Body of pancreas (tissue), 4 donors: ENCODE data around the gene RDH13. TPM values are rescaled to one million over a fixed set of nuclear protein-coding genes. Genes with fewer than 3 reads are reported as not detected.

Experiments
- ATAC-seq: fragments of 150-250 bp; one replicate; pipeline ENCODE4 v1.9.1; 2016
- DNase-seq, 4 donors: peaks; one replicate each; pipeline ENCODE4 v3.0.0-alpha.2; 2019
- H3K27ac ChIP-seq, 4 donors: fragments of 200-600 bp; sonication (generic); 1 replicate in 3 of 4; 2 replicates in 1 of 4; pipeline versions ENCODE4 v1.5.1 to v1.6.1; 2016 to 2019; ENCODE audit warnings: mild to moderate bottlenecking in 1 of 4, mixed read lengths in 1 of 4, moderate library complexity in 1 of 4
- H3K27me3 ChIP-seq, 2 donors: fragments of 200-600 bp; sonication (generic); one replicate each; pipeline ENCODE4 v1.6.0; 2016; ENCODE audit warnings: mild to moderate bottlenecking in 1 of 2
- H3K36me3 ChIP-seq, 2 donors: fragments of 200-600 bp; sonication (generic); replicated peaks in 1 of 2; 2 replicates each; pipeline ENCODE4 v1.5.1; 2016; ENCODE audit warnings: low read depth in 2 of 2; ENCODE audit not compliant: insufficient read depth in 1 of 2
- H3K4me1 ChIP-seq: fragments of 200-600 bp; sonication (generic); one replicate; pipeline ENCODE4 v1.6.0; 2016
- H3K4me3 ChIP-seq, 2 donors: fragments of 200-600 bp; sonication (generic); 1 replicate in 1 of 2; 2 replicates in 1 of 2; pipeline ENCODE4 v1.5.1; 2016 to 2019
- H3K9me3 ChIP-seq, 3 donors: fragments of 200-600 bp; sonication (generic); 1 replicate in 2 of 3; 2 replicates in 1 of 3; pipeline ENCODE4 v1.5.1; 2016
- POLR2A ChIP-seq, 3 donors: fragments of 450-650 bp; IDR thresholded peaks; one replicate each; pipeline ENCODE4 v1.6.1; 2016; ENCODE audit warnings: antibody characterized with exemption in 3 of 3, mild to moderate bottlenecking in 2 of 3
- whole genome bisulfite sequencing, 2 donors: methylation state at CpG; one replicate each; pipeline ENCODE4 v1.1.5; 2017; 5-methylcytosine and 5-hydroxymethylcytosine counted together
- intact Hi-C: fragments of 100-400 bp; cut with DNase I; formaldehyde crosslinking; loops from one replicate; pipeline ENCODE4 v1.15.1; 2023
- total RNA-seq, 2 donors: library from RNA; depleted of rRNA; stranded (reverse); fragments of >200 nt; gene quantifications; one replicate each; pipeline ENCODE4 v1.1.0, GENCODE V29; 2016
- TF ChIP-seq, protein P1 (sequence below), 7 experiments: fragments of 450-650 bp in 4 of 7; fragments of 200-600 bp in 3 of 7; sonication (generic) in 3 of 7; IDR thresholded peaks; one replicate each; pipeline ENCODE4 v1.5.1; 2016 to 2019; ENCODE audit warnings: antibody characterized with exemption in 7 of 7

The RDH13 gene
- total RNA-seq, 2 donors from 2014 or later: 18.4 to 20.4 TPM

DNA sequence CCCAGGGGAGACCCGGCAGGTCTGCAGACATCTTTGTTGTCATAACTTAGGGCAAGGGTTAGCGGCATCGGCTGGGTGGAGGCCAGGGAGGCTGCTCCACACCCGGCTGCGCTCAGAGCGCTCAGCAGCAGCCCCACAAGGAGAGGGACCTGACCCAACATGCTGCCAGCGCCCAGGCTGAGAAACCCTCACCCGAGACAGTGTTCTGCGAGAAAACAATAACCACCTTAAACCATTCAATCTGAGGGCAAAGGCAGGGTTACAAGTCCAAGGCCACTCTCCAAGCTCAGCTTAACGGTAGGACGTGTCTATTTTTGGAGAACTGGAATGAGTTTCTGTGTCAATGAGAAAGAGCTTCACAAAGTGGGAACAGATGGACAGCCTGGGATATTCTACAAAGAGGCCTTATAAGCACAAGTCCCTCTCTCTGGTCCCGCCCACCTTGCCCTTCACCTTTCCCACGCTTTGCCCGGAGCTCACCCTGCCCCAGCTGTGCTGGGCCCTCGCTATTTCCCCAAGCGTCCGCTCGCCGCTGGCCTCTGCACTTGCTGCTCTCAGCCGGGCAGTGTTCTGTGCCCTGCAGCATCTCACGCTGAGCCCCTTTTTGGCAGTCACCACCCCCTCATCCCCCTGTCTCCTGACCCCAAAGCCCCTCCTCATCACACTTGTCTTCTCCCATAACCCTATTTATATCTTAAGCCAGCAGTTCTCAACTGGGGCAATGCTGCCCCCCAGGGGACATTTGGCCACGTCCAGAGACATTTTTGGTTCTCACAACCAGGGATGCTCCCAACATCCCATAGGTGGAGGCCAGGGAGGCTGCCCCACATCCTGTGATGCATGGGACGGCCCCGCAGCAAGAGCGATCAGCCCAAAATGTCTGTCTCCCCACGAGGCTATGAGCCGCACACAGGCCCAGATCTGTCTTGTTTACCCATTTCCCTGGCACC lies 36.9 kb upstream of the RDH13 start:
- H3K27ac ChIP-seq: no peak overlapping the region
- no peak for TF ChIP-seq POLR2A (IDR thresholded peaks at IDR 0.05)
- TF ChIP-seq, protein P1, sequence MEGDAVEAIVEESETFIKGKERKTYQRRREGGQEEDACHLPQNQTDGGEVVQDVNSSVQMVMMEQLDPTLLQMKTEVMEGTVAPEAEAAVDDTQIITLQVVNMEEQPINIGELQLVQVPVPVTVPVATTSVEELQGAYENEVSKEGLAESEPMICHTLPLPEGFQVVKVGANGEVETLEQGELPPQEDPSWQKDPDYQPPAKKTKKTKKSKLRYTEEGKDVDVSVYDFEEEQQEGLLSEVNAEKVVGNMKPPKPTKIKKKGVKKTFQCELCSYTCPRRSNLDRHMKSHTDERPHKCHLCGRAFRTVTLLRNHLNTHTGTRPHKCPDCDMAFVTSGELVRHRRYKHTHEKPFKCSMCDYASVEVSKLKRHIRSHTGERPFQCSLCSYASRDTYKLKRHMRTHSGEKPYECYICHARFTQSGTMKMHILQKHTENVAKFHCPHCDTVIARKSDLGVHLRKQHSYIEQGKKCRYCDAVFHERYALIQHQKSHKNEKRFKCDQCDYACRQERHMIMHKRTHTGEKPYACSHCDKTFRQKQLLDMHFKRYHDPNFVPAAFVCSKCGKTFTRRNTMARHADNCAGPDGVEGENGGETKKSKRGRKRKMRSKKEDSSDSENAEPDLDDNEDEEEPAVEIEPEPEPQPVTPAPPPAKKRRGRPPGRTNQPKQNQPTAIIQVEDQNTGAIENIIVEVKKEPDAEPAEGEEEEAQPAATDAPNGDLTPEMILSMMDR (IDR thresholded peaks at IDR 0.05): no peak
- WGBS, 2 donors: 85 to 86% methylated on average over 17 to 27 of the region's 27 CpGs
- H3K4me1 ChIP-seq: no peaks in the 10 kb centered on the region
- intact Hi-C loops: no loop called here
- H3K36me3 ChIP-seq: peaks cover 0 to 6% of the 10 kb centered on the region in 2 donors
- no peaks in the 10 kb centered on the region for H3K9me3 ChIP-seq
- H3K27me3 ChIP-seq: no peaks in the 10 kb centered on the region
- no peak for ATAC-seq
- no peak overlapping the region for H3K4me3 ChIP-seq
- DNase-seq: no peak

DNA sequence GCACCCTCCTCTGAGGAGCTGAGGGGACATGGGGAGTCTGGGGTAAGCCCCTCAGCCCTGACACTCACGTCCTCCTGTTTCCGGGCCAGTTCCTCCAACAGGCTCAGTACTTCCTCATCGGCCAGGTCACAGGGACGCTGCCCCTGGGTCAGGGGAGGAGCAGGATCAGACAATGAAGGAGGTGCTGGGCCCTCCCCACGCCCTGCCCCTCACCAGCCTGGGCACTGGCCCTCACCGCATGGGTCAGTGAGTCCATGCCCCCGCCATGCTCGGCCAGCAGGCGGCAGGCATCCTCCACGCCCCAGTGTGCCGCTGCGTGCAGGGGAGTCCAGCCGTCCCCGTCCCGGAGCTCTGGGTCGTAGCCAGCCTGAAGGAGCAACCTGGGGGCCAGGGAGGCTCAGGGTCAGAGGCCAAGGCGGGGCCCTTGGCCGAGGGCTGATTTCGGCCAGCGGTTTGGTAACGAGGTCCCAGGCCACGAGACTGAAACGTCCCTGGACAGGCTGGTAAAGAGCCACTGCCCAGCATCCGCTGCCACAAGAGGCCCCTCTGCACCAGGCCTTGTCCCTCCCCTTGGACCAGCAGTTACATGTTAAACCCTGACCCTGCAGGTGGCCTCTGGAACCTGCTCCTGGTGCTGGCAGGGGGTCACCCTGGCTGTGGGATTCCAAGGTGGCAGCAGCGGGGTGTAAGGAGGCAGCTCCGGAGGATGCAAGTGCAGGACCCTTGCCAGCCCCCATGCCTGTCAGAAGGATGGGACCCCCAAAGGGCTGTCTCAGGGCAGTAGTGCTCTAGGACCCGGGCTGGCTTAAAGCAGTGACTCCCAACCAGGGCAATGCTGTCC lies 36.0 kb upstream of the RDH13 start:
- peak; percentile 15 for ATAC-seq
- Histone ChIP-seq H3K36me3 (peaks cover 6% of the 10 kb centered on the region in 2 donors), H3K27me3 (no peaks in the 10 kb centered on the region), H3K4me3 (no peak overlapping the region), H3K27ac (no peak overlapping the region), H3K4me1 (no peaks in the 10 kb centered on the region), H3K9me3 (no peaks in the 10 kb centered on the region)
- intact Hi-C loops: no loop called here
- 80 to 85% methylated on average over 3 to 20 of the region's 27 CpGs for whole genome bisulfite sequencing, 2 donors
- TF ChIP-seq, protein P1 (IDR thresholded peaks at IDR 0.05): no peak
- DNase-seq: peak in 1 of 4 donors; percentile 9

DNA sequence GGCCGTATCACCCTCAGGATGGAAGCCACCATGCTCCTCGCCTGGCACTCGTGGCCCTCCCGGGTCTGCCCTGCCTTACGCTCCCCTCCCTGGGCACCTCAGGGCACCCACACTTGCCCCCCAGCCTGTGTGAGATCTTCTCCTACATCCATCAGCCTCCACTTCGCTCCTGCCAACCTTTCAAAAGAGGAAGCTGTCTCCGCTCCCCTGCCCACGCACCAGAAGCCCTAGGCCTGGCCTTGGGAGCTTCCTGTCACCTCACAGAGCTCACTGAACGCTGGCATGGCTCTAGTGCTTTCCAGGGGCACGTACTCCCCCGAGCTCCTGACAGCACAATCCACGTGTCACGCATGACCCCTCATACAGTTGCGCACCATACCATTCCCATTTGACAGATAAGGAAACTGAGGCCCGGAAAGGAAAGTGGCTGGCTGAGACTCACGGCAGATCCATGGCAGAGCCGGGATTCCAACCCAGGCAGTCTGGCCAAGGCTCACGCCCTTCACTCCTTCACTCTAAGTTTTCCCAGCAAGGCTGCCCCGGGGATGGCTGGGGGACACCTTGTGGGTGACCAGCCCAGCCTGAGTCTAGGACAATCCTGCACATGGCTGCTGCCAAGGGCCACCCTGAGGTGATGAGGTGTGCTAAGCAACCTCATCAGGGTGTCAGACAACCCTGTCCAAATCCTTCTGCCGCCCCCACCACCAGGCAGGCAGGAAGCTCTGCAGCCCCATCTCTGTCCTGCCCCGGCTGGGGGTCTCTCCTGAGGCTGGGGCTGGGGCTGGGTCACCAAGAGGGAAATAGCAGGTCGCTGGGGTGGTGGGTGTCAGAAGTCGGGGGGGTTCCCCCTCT lies 35.1 kb upstream of the RDH13 start:
- H3K9me3 ChIP-seq: no peaks in the 10 kb centered on the region
- 89 to 96% methylated on average over 13 to 20 of the region's 23 CpGs for WGBS, 2 donors
- intact Hi-C loops: no loop called here
- DNase-seq: peak in 1 of 4 donors; percentile 10
- H3K27me3 ChIP-seq: no peaks in the 10 kb centered on the region
- H3K4me3 ChIP-seq: no peak overlapping the region
- H3K4me1 ChIP-seq: no peaks in the 10 kb centered on the region
- no peak overlapping the region for H3K27ac ChIP-seq
- H3K36me3 ChIP-seq: peaks cover 4 to 6% of the 10 kb centered on the region in 2 donors
- no peak for ATAC-seq
- TF ChIP-seq POLR2A (IDR thresholded peaks at IDR 0.05): no peak
- TF ChIP-seq, protein P1 (IDR thresholded peaks at IDR 0.05): no peak

DNA sequence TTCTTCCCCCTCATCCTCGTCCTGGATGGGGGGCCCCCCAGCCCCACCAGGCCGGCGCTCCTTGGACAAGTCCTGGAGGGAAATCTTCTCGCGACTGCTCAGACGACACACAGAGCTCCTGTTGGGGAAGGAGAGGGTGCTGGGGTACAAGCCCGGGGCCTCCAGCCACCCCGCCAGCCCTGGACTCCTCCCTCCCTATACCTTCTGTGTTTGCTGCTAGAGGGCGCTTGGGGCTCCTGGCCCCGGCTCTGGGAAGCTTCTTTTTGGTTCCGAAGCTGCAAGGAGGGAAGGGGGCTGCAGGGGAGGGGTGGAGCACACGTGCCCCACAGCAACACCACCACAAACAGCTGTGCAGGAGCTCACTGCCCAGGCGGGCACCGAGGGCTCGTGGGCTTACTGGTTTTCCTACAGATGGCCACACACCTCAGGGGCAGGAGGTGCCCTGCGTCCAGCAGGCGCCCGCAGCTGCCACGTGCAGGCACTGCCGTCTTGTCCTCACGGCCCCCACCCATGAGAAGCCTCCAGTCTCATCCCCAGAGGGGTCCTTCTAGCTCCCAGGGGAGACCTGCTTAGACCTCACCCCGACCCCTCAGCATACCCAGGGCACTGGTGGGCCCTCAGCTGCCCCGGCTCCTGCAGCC lies 33.2 kb upstream of the RDH13 start:
- Histone ChIP-seq H3K4me3 (no peak overlapping the region), H3K27me3 (no peaks in the 10 kb centered on the region), H3K4me1 (no peaks in the 10 kb centered on the region), H3K27ac (no peak overlapping the region), H3K36me3 (peaks cover 6 to 8% of the 10 kb centered on the region in 2 donors), H3K9me3 (no peaks in the 10 kb centered on the region)
- no peak for DNase-seq
- TF ChIP-seq, protein P1 (IDR thresholded peaks at IDR 0.05): no peak
- no peak for TF ChIP-seq POLR2A (IDR thresholded peaks at IDR 0.05)
- no peak for ATAC-seq
- WGBS, 2 donors: 92% methylated on average over 15 to 20 of the region's 23 CpGs
- intact Hi-C loops: no loop called here
